HuH-7.5 (cell line): ENCODE measurements around the gene SORCS2.
"Not testable (repeated sequence)": the region's sequence is repeated elsewhere in the genome, so short reads cannot be mapped to it uniquely, and the experiment has no call there.

ENCODE experiments used
- DNase-seq: peaks from one replicate; pipeline ENCODE4 v3.0.0; 2011; ENCODE audit warnings: low spot score

Gene SORCS2

GRCh38 chr4:7160439-7160838 lies 31.9 kb upstream of the SORCS2 start:
- no peak for DNase-seq

DNA sequence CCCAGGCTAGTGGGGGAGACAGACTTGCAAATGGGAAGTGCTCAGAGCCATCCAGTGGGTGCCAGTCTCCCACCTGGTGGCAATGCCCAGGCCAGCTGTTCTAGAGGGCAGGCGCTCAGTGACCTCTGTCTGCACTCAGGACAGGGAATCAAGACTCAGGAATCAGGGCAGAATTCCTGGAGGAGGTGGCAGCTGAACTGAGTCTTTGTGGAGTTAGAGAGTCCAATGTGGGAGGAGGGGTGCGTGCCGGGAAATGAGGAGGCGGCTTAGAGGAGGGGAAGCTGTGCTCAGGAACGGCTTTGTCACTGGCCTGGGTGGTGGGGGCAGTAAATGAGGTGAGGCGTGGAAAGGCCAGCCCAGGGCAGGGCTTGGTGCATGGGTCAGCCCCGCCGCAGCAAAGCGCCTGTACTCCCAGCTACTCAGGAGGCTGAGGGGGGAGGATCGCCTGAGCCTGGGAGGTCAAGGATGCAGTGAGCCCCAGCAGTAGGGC lies 31.3 kb upstream of the SORCS2 start:
- no peak for DNase-seq

- no peak for DNase-seq
These were observed 30.6 kb upstream of the SORCS2 start for GRCh38 chr4:7161721-7162214.

GRCh38 chr4:7165056-7165873 lies 27.1 kb upstream of the SORCS2 start:
- not testable (repeated sequence) for DNase-seq

DNA sequence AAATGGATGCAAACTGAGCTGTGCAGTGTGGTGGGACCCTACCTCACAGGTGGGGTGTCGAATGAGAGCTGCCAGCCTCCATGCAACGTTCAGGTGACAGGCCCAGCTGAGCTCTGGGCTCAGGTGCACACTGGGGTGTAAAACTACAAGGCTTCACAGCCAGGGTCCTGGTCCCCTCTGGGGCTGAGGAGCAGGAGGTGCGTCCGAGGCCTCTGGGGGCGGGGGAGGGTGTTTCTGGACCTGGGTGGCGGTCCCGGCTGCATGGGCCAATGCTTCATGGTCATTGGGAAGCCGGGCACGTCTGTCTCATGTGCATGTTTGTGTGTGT lies 26.5 kb upstream of the SORCS2 start:
- DNase-seq: no peak

- no peak for DNase-seq
These were observed 26.1 kb upstream of the SORCS2 start for GRCh38 chr4:7166237-7166636.

- no peak for DNase-seq
These were observed 25.2 kb upstream of the SORCS2 start for GRCh38 chr4:7166981-7167700.

- peak; percentile 53 for DNase-seq
These were observed 24.6 kb upstream of the SORCS2 start for GRCh38 chr4:7167706-7168105.

- no peak for DNase-seq
These were observed 24.2 kb upstream of the SORCS2 start for GRCh38 chr4:7168106-7168505.

- DNase-seq: no peak
These were observed 23.2 kb upstream of the SORCS2 start for GRCh38 chr4:7169134-7169533.

GRCh38 chr4:7170012-7170411 lies 22.3 kb upstream of the SORCS2 start:
- no peak for DNase-seq

DNA sequence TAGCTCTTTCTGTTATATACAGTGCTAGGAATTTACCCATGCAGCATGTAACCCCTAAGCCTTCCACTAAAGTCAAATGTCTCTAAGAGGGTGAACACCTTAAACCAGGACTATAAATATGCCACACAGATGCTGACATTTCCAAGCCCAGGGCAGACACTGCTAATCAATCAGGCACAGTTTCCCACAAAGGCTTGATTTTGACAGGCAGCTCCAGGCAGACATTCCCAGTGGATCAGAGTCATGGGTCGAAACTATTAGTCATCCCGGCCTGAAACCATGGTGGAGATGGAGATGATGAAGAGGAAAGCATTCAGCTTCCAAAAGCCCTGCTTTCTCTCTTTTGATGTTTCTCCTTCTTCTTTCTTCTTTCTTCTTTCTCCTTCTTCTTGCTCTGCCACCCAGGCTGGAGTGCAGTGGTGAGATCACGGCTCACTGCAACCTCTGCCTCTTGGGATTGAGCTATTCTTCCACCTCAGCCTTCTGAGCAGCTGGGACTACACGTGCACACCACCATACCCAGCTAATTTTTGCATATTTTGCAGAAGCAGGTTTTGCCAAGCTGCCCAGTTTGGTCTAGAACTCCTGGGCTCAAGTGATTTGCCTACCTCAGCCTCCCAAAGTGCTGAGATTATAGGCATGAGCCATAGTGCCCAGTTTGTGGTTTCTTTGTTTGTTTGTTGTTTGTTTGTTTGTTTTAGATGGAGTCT lies 21.0 kb upstream of the SORCS2 start:
- no peak for DNase-seq

- DNase-seq: no peak
These were observed 19.8 kb upstream of the SORCS2 start for GRCh38 chr4:7172508-7172907.

- DNase-seq: no peak
These were observed 19.4 kb upstream of the SORCS2 start for GRCh38 chr4:7172946-7173345.

- no peak for DNase-seq
These were observed 18.4 kb upstream of the SORCS2 start for GRCh38 chr4:7173841-7174449.

DNA sequence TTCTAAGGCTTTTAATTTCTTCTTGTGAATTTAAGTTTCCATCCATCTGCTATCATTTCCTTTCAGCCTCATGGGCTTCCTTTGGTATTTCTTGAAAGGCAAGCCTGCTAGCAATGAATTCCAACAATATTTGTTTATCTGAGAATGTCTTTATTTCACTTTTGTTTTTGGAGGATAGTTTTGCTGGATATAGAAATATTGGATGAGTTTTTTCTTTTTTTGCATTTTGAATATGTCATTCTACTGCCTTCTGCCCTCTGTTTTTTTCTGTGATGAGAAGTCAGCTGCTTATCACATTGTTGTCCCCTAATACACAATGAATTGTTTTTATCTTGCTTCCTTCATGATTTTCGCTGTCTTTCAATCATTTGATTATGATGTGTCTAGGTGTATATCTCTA lies 13.2 kb upstream of the SORCS2 start:
- no peak for DNase-seq

GRCh38 chr4:7180938-7181337 lies 11.4 kb upstream of the SORCS2 start:
- DNase-seq: no peak

DNA sequence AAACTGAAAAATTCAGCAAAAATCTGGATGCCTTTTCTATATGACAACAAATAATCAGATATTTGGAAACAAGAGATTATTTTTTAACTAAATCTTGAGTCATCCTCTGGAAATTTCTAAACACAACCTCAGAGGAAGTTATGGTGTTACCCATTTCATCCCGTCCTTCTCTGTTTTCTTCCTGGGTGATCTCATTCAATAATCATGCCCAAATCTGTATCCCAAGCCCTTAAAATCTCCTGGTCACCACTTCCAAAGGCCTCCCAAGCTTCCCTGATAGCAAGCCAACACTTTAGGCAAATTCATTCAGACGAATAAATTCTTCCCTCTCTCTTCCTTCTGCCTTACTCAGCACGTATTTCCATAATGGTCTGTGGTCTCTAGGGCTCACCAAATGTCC lies 9.7 kb upstream of the SORCS2 start:
- DNase-seq: no peak

DNA sequence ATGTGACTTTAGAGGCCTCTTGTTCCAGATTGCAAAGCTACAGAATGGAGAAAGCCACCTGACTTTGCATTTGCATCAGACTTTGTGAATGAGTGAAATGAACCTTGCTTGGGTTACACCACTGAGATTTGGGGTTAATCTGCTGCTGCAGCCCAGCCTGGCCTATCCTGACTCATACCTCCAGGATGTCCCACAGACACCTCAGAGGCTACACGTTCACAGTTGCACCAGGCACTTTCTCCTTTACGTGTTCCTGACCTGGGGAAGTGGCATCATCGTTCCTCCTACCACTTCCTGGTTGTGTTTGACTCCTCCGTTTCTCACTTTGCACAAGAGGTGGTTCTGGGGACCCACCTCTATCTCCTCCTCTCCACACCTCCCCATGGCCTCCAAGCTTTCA lies 9.2 kb upstream of the SORCS2 start:
- DNase-seq: no peak

DNA sequence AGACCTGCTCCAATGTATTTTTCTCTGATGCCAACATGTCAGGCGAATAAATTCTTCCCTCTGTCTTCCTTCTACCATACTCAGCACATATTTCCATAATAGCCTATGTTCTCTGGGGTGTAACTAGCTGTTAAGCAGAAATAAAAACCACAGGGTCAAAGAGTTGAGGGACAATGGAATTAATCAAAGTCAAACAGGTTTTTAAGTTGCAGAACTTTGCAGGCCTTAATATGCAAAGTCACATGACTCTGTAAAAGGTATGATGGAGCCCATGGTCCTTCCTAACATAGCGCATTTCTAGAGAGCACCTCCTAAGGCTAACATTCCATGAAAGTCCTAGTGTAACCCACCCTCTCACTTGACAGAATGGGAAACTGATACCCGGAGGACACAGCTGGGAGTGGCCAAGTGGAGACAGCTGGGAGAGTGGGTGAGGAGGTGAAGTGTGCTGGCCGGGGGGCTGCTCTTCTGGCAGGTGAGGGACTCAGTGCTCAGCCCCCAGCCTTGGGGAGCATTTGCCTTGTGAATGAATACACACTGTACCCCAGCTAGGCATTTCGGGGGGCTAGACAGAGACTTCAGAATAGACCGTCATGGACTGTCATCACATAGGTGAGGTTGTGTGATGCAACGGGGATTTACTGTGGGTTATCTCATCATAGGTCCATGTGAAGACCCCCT lies 8.4 kb upstream of the SORCS2 start:
- DNase-seq: no peak

- DNase-seq: no peak
These were observed 6.8 kb upstream of the SORCS2 start for GRCh38 chr4:7185487-7186030.
